Cardiac fibroblast (primary cell): ENCODE measurements around the gene MIEF2.
"Not testable (repeated sequence)": the region's sequence is repeated elsewhere in the genome, so short reads cannot be mapped to it uniquely, and the experiment has no call there.

Experiments
- DNase-seq, 2 donors: peaks; one replicate each; pipeline versions ENCODE4 v3.0.0 to v3.0.0-alpha.2; 2010; ENCODE audit warnings: low read depth in 2 of 2
- H3K4me3 ChIP-seq, 2 donors: replicated peaks in 1 of 2; 1 replicate in 1 of 2; 2 replicates in 1 of 2; pipeline ENCODE4 v1.5.1; 2011; ENCODE audit warnings: low read depth in 2 of 2, low read length in 2 of 2, mild to moderate bottlenecking in 2 of 2, moderate library complexity in 1 of 2
- CTCF ChIP-seq: IDR thresholded peaks from one replicate; pipeline ENCODE4 v1.5.1; 2011; ENCODE audit warnings: low read depth, mild to moderate bottlenecking, low read length, inconsistent platforms

MIEF2 gene

GRCh38 chr17:18280766-18281371 is 20.4 kb downstream of the MIEF2 start:
- no peak for TF ChIP-seq CTCF
- peak in 1 of 2 donors; percentile 30 for DNase-seq
- H3K4me3 ChIP-seq, result no peak overlapping the region

GRCh38 chr17:18281788-18282187 is 21.3 kb downstream of the MIEF2 start:
- no peak for TF ChIP-seq CTCF

GRCh38 chr17:18285296-18285695 is 24.8 kb downstream of the MIEF2 start:
- DNase-seq, result no peak
- H3K4me3 ChIP-seq, result no peak overlapping the region
- TF ChIP-seq CTCF, result no peak

More at GRCh38 chr17:18281788-18282187, 21.3 kb downstream of the MIEF2 start:
- no peak for DNase-seq
- H3K4me3 ChIP-seq, result no peak overlapping the region

GRCh38 chr17:18291718-18292540 is 31.5 kb downstream of the MIEF2 start:
- no peak for TF ChIP-seq CTCF
- no peak for DNase-seq
- no peak overlapping the region for H3K4me3 ChIP-seq

- H3K4me3 ChIP-seq, DNase-seq: not testable (repeated sequence)
Observed at GRCh38 chr17:18298061-18298460, 37.6 kb downstream of the MIEF2 start.

- no peak overlapping the region for H3K4me3 ChIP-seq
- DNase-seq, result no peak
- TF ChIP-seq CTCF, result no peak
Observed at GRCh38 chr17:18300725-18301480, 40.4 kb downstream of the MIEF2 start.

GRCh38 chr17:18303206-18303605 is 42.7 kb downstream of the MIEF2 start:
- H3K4me3 ChIP-seq, DNase-seq: not testable (repeated sequence)
